Measurements from ENCODE around the gene ERBB2.

GRCh38 chr17:39659279-39660010 lies 40.4 kb upstream of the ERBB2 start:
- no peak for TF ChIP-seq DACH1 (IDR thresholded peaks at IDR 0.05; ENCODE audit: partially characterized antibody)
- no peak for TF ChIP-seq MTA3 (IDR thresholded peaks at IDR 0.05; ENCODE audit: borderline replicate concordance)
- no peak for TF ChIP-seq ATF2 (CRISPR knock-in tag; IDR thresholded peaks at IDR 0.05)
- no peak for TF ChIP-seq CTCF (IDR thresholded peaks at IDR 0.05 in 2 of 3, conservative IDR thresholded peaks at IDR 0.05 in 1 of 3; ENCODE audit: insufficient read depth in 2 of 3, low read depth in 1 of 3, low read length in 3 of 3)
- no peak for TF ChIP-seq MYNN (IDR thresholded peaks at IDR 0.05)
- no peak for TF ChIP-seq MYNN (CRISPR knock-in tag; IDR thresholded peaks at IDR 0.05)
- TF ChIP-seq ZNF592 (IDR thresholded peaks at IDR 0.05), result no peak
- TF ChIP-seq POLR2AphosphoS5 (IDR thresholded peaks at IDR 0.05; ENCODE audit: control insufficient read depth, insufficient read depth, low read depth, low read length), result no peak
